HepG2 (cell line): ENCODE results near the gene ENGASE. TPM values are rescaled to one million over a fixed set of nuclear protein-coding genes. Genes with fewer than 3 reads are reported as not detected.
A peak's percentile ranks its signal among the peaks of the same experiment; 100 is the strongest.

Experiments used
- CAMTA2 ChIP-seq: sonication (generic); formaldehyde crosslinking; IDR thresholded peaks from 2 replicates; pipeline ENCODE4 v1.4.0; 2020; ENCODE audit warnings: mild to moderate bottlenecking, missing genetic modification reagents, borderline replicate concordance
- CEBPG ChIP-seq: IDR thresholded peaks from 2 replicates; pipeline ENCODE4 v1.6.1; 2016
- EHMT2 ChIP-seq: fragments of 200-600 bp; sonication (generic); IDR thresholded peaks from 2 replicates; pipeline ENCODE4 v1.7.0; 2017; ENCODE audit warnings: antibody characterized with exemption, low read depth, low read length, borderline replicate concordance
- NFIB ChIP-seq: sonication (generic); formaldehyde crosslinking; IDR thresholded peaks from 2 replicates; pipeline ENCODE4 v1.9.0; 2021; ENCODE audit warnings: missing genetic modification reagents, mild to moderate bottlenecking, borderline replicate concordance
- PHF20 ChIP-seq: sonication (generic); formaldehyde crosslinking; IDR thresholded peaks from 2 replicates; pipeline ENCODE4 v1.5.0; 2020; ENCODE audit warnings: mild to moderate bottlenecking, missing genetic modification reagents
- SATB2 ChIP-seq: sonication (generic); formaldehyde crosslinking; IDR thresholded peaks from 2 replicates; pipeline ENCODE4 v1.5.0; 2020; ENCODE audit warnings: missing genetic modification reagents
- ZNF205 ChIP-seq: IDR thresholded peaks from 2 replicates; pipeline ENCODE4 v1.6.1; 2018; ENCODE audit warnings: missing biosample characterization, missing genetic modification reagents
- ZNF263 ChIP-seq: sonication (generic); formaldehyde crosslinking; IDR thresholded peaks from 2 replicates; pipeline ENCODE4 v1.4.0; 2020; ENCODE audit warnings: missing genetic modification reagents
- ZNF280B ChIP-seq: sonication (generic); formaldehyde crosslinking; IDR thresholded peaks from 2 replicates; pipeline ENCODE4 v1.5.0; 2020; ENCODE audit warnings: missing genetic modification reagents, mild to moderate bottlenecking, borderline replicate concordance
- ZNF280D ChIP-seq: sonication (generic); formaldehyde crosslinking; IDR thresholded peaks from 2 replicates; pipeline ENCODE4 v1.5.1; 2020; ENCODE audit warnings: mild to moderate bottlenecking, missing genetic modification reagents
- ZNF670 ChIP-seq: sonication (generic); formaldehyde crosslinking; IDR thresholded peaks from 2 replicates; pipeline ENCODE4 v1.8.0; 2022; ENCODE audit warnings: mild to moderate bottlenecking, missing genetic modification reagents, borderline replicate concordance
- ZNF766 ChIP-seq: sonication (generic); formaldehyde crosslinking; IDR thresholded peaks from 2 replicates; pipeline ENCODE4 v1.5.0; 2020; ENCODE audit warnings: missing genetic modification reagents, borderline replicate concordance
- ZNF777 ChIP-seq: sonication (generic); formaldehyde crosslinking; IDR thresholded peaks from 2 replicates; pipeline ENCODE4 v1.4.0; 2020; ENCODE audit warnings: missing genetic modification reagents
- polyA plus RNA-seq, 8 experiments: library from polyadenylated mRNA; depleted of rRNA in 3 of 8; stranded (reverse) in 7 of 8; unstranded in 1 of 8; fragments of >200 nt; fragmentation: Illumina TruSeq in 4 of 8; extraction: Trizol in 4 of 8; gene quantifications; 2 replicates each; pipeline versions ENCODE4 v1.2.1 to v1.2.3, GENCODE V29; 2011 to 2016; ENCODE audit warnings: low read depth in 4 of 8, missing spikeins in 1 of 8, mixed read lengths in 1 of 8; ENCODE audit not compliant: insufficient read depth in 1 of 8
- total RNA-seq, 5 experiments: library from RNA; depleted of rRNA; stranded (reverse); fragments of >200 nt; fragmentation: Illumina TruSeq; extraction: Trizol; gene quantifications; 2 replicates each; pipeline ENCODE4 v1.2.3, GENCODE V29; 2016; ENCODE audit warnings: low read depth in 1 of 5

Gene ENGASE
- total and polyA plus RNA-seq, 2 of the 13 experiments (the other 11 are each of a cell fraction or from before 2014, with no cell fraction given) = 10.6 to 18.1 TPM

GRCh38 chr17:79074121-79074648, 439 bp upstream of the ENGASE start (continued):
- 0 out of 2 replicates have a peak, but pooled peaks have one; percentile 4 for TF ChIP-seq PHF20
- TF ChIP-seq ZNF263 (CRISPR knock-in tag) = 0 out of 2 replicates have a peak, but pooled peaks have one; percentile 6
- TF ChIP-seq CAMTA2 (CRISPR knock-in tag) = peak; percentile 37; the same call in 1 of the 2 replicates
- 0 out of 2 replicates have a peak, but pooled peaks have one; percentile 1 for TF ChIP-seq ZNF280B (CRISPR knock-in tag)
- 0 out of 2 replicates have a peak, but pooled peaks have one; percentile 36 for TF ChIP-seq ZNF670 (CRISPR knock-in tag)
- 0 out of 2 replicates have a peak, but pooled peaks have one; percentile 32 for TF ChIP-seq ZNF280D
- 0 out of 2 replicates have a peak, but pooled peaks have one; percentile 31 for TF ChIP-seq ZNF205
- TF ChIP-seq SATB2 (CRISPR knock-in tag) = 0 out of 2 replicates have a peak, but pooled peaks have one; percentile 22
- 0 out of 2 replicates have a peak, but pooled peaks have one; percentile 61 for TF ChIP-seq ZNF766 (CRISPR knock-in tag)
- TF ChIP-seq NFIB = 0 out of 2 replicates have a peak, but pooled peaks have one; percentile 25
- TF ChIP-seq EHMT2 = 0 out of 2 replicates have a peak, but pooled peaks have one; percentile 57
- peak; percentile 6; the same call in 1 of the 2 replicates for TF ChIP-seq ZNF777 (CRISPR knock-in tag)
- TF ChIP-seq CEBPG = peak; percentile 51; the same call in 1 of the 2 replicates
